SIG-M5 (cell line): ENCODE results near the gene GSK3A.

ENCODE experiments used
- DNase-seq: peaks from one replicate; lab custom pipeline; 2025; lab: John Stamatoyannopoulos, UW

GSK3A gene

DNA sequence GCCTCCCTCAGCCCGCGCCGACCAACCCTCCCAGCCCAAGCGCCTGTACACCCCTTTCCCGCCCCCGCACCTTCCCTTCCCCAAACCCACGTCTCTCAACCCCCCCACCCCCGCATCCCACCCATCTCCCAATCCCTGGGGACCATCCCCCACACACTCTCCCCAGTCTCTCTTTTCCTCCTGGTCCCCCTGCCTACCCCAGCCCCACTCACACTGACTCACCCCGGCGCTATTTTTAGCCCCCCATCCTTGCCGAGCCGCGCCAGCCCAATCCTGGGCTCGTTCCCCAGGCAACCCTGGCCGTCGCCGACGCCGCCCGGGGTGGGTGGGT lies 38.4 kb upstream of the GSK3A start:
- DNase-seq, result no peak

GRCh38 chr19:42279902-42280814 lies 37.8 kb upstream of the GSK3A start:
- DNase-seq, result no peak

- no peak for DNase-seq
These were observed 36.9 kb upstream of the GSK3A start for GRCh38 chr19:42279155-42279901.

DNA sequence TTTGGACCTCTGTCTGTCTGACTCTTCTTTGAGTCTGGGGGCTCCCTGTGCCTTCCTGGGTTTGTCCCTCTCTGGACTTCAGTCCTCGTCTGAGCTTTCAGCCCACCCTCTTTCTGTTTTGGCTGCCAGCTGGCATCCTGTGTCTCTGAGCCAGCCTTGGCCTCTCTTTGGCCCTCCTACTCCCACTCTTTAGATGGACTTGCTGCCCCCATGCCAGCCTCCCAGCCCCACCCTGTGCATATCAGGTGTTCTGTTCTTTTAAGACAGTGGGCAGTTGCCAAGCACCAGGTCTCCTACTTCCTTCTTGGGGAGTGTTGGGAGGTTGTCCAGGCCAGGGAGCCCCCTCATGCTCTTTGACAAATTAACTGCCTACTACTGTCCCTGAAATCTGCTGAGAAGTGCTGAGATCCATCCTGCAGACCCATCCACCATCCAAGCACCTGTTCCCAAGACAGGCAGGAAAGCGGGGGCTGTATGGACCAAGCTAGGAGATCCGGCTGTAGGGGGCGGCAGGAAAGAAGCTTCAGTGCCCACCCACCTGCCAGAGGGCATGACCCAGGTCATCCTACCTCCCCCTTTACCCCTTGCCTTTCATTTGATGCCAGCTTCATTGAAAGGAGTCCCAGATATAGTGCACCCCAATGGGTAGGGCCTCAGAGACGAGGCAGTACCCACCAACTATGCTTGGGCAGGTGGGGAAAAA lies 36.2 kb upstream of the GSK3A start:
- no peak for DNase-seq

GRCh38 chr19:42277821-42278451 lies 35.5 kb upstream of the GSK3A start:
- no peak for DNase-seq

- no peak for DNase-seq
These were observed 34.4 kb upstream of the GSK3A start for GRCh38 chr19:42276821-42277220.

DNA sequence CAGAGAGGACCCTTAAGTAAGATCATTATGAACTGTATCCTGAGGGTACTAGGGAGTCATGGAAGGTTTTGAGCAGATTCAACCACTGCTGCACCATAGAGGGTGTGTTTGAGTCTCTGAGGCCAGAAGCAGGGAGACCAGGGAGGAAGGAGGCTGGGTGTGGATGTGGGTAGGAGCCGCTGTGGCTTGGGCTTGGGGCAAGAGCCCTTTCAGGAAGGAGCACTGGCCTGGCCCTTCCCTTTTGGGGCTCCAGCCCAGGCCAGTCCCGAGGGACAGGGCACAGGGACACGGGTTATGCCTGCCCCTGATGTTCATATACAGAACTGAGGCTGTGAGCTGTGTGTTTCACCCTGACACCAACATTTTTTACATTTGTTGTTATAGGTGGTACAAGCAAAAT lies 33.9 kb upstream of the GSK3A start:
- DNase-seq, result no peak

DNA sequence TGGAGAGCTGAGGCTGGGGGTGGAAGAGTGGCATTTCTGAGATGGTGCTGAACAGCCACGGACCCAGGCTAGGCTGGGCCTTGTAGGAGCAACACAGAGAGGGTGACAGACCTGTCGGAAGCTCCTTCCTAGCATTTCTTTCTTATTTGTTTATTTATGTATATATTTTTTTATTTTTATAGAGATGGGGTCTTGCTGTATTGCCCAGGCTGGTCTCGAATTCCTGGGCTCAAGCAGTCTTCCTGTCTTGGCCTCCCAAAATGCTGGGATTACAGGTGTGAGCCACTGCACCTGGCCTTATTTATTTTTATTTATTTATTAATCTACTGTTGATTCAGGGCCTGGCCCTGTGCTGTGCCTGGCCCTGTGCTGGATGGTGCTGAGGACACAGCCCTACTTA lies 33.1 kb upstream of the GSK3A start:
- DNase-seq, result no peak

GRCh38 chr19:42275103-42275502 lies 32.7 kb upstream of the GSK3A start:
- no peak for DNase-seq

GRCh38 chr19:42274065-42274682 lies 31.8 kb upstream of the GSK3A start:
- no peak for DNase-seq

DNA sequence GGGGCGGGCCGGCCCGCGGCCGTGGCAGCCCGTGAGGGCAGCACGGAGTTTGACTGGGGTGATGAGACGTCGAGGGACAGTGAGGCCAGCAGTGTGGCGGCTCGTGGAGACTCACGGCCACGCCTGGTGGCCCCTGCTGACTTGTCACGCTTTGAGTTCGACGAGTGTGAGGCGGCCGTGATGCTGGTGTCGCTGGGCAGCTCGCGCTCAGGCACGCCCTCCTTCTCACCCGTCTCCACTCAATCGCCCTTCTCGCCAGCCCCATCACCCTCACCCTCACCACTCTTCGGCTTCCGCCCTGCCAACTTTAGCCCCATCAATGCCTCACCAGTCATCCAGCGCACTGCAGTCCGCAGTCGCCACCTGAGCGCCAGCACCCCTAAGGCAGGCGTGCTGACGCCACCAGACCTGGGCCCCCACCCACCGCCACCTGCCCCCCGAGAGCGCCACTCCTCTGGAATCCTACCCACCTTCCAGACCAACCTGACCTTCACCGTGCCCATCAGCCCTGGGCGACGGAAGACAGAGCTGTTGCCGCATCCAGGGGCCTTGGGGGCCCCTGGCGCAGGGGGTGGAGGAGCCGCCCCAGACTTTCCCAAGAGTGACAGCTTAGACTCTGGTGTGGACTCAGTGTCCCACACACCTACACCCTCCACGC lies 31.1 kb upstream of the GSK3A start:
- DNase-seq, result no peak

GRCh38 chr19:42272989-42273406 lies 30.6 kb upstream of the GSK3A start:
- DNase-seq, result no peak

DNA sequence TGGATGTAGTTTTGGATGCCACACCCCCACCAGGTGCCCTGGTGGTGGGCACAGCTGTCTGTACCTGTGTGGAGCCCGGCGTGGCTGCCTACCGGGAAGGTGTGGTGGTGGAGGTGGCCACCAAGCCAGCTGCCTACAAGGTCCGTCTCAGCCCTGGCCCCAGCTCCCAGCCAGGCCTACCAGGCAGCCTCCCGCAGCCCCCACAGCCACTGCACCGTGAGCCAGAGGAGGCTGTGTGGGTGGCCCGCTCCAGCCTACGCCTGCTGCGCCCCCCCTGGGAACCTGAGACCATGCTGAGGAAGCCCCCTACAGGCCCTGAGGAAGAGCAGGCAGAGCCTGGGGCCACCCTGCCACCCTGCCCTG lies 30.1 kb upstream of the GSK3A start:
- no peak for DNase-seq

- no peak for DNase-seq
These were observed 29.6 kb upstream of the GSK3A start for GRCh38 chr19:42271861-42272534.

GRCh38 chr19:42271045-42271419 lies 28.6 kb upstream of the GSK3A start:
- no peak for DNase-seq

DNA sequence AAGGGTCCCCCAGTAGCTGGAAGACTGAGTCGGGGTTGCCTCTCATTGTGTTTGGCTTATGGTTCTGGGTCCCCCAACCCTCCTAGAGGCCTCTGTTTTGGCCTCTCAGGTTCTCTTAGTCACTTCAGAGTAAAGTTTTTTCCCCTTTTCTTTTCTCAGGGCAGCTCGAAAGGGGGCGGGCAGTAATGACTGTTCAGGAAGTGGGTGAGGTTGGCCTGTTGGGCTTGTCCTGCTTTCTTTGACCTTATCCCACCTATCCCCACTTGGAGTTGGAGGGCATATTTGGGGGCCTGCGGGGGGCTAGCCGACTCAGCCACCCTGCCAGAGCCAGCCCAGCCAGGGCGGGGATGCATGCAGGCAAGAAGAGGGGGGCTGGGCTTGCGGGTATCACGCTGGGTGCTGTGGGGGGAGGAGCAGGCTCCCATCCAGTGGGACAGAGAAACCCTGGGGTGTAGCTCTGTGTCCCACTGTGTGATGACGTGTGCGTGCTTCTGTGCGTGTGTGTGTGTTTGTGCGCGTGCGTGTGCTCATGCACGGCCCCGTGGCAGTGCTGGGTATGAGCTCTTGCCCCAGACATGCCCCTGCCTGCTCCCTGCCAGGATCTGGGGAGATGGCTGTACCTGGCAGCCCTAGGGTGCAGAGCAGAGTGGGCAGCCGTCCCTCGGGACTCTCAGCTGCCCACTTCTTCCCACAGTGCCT lies 28.1 kb upstream of the GSK3A start:
- DNase-seq, result no peak

DNA sequence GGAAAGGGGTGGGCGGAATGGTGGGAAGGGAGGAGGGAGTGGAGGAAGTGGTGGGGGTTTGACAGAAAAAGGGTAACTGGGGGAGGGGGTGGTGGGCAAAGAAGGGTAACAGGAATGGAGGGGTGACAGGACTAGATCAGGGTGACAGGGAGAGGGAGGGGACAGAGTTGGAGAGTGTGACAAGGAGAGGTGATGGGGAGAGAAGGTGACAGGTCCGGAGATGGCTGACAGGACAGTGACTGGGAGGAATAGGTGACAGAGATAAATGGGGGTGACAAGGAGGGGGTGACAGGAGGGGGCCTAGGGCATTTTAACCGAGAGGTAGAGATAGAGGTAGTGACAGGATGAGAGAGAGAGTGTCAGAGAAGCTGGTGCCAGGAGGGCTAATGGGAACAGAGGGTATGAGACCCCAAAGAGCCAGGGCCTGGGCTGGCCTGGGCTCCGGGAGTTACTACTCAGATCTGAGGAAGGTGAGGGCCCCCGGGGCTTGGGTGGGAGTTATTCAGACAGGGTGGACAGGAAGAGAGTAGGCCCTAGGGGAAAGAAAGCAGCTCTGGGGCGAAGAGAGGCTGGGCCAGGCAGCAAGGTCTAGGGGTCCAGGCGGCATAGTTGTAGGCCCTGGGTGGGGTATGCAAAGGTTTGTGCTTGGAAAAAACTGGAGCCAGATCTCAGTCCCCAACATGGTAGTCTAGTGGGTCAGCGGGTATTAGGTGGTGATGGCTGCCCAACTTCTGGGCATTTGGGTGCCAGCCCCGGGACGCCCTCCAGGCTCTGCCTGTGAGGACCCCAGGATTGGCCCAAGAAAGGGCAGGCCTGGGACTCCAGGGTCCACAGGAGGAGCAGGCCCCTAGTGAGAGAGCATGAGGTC lies 27.3 kb upstream of the GSK3A start:
- no peak for DNase-seq

DNA sequence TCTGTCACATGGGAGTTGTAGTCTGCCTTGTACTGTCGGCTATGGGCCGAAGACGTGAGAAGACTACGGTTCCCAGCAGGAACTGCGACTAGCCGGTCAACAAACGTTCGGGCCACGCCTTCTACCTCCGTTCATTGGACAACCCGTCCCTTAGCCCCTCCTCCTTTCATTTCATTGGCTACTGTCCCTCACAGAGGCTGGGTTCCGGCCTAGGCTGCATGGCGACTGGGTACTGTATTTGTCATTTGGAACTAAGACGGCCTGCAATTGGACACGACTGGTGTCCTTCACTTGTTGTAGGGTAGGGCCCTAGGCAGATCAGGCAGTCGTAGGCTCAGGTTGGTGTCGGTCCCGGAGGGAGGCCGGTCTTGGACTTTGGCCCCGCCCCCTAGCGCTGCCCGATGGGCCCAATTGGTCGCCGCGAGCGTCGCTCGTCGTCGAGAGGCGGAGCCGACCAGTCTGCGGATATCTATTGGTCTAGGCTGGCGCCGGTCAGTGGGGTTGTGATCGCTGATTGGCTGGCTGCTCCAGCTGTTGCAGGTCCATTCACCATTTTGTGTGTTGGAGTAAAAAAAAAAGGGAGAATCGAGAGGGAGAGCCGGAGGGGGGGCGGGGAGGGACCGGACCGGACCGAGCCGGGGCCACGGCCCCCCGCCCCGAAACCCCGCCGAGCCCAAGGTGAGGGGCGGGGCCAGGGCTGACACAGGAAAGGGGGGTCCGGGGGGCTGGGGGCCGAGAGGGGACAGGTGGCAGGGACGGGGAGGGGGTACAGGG lies 26.5 kb upstream of the GSK3A start, which contains the start of gene CIC:
CIC (plus strand) TSS at position 549 of the 774 bp plus-strand sequence. CDS start 2,532 bp downstream, outside the sequence.
- peak; percentile 99 for DNase-seq
